Ectodermal cell (in vitro differentiated cells): ENCODE data around the gene PCDH18.
A peak's percentile ranks its signal among the peaks of the same experiment; 100 is the strongest.
"Not testable (repeated sequence)": the region's sequence is repeated elsewhere in the genome, so short reads cannot be mapped to it uniquely, and the experiment has no call there.

Source experiments
- H3K27ac ChIP-seq: 2 replicates; pipeline ENCODE4 v1.7.0; 2013; ENCODE audit warnings: mild to moderate bottlenecking, low read depth, low read length; ENCODE audit not compliant: insufficient read depth, poor library complexity, severe bottlenecking
- H3K27me3 ChIP-seq: 2 replicates; pipeline ENCODE4 v1.7.0; 2013; ENCODE audit warnings: mild to moderate bottlenecking, low read length; ENCODE audit not compliant: insufficient read depth, control insufficient read depth, poor library complexity, severe bottlenecking
- H3K36me3 ChIP-seq: one replicate; pipeline ENCODE4 v1.7.0; 2013; ENCODE audit warnings: low read length; ENCODE audit not compliant: control insufficient read depth, insufficient read depth
- H3K4me1 ChIP-seq: one replicate; pipeline ENCODE4 v1.7.0; 2013; ENCODE audit warnings: low read length; ENCODE audit not compliant: control insufficient read depth, insufficient read depth
- H3K4me3 ChIP-seq: 2 replicates; pipeline ENCODE4 v1.7.0; 2013; ENCODE audit warnings: low read depth, low read length, control low read depth; ENCODE audit not compliant: insufficient read depth
- H3K9me3 ChIP-seq: 2 replicates; pipeline ENCODE4 v1.7.0; 2013; ENCODE audit warnings: mild to moderate bottlenecking, low read length, moderate library complexity; ENCODE audit not compliant: control insufficient read depth
- WGBS, 2 experiments: methylation state at CpG; one replicate each; pipeline ENCODE4 v1.1.7; 2013; ENCODE audit warnings: missing lambda C conversion rate in 2 of 2; 5-methylcytosine and 5-hydroxymethylcytosine counted together

The PCDH18 gene

GRCh38 chr4:137541876-137542646 lies 9.8 kb upstream of the PCDH18 start:
- Histone ChIP-seq H3K4me1 (peaks cover 49% of the 10 kb centered on the region), H3K4me3 (no peak overlapping the region), H3K27ac (peak overlapping the region; percentile 67), H3K9me3 (no peaks in the 10 kb centered on the region), H3K36me3 (no peaks in the 10 kb centered on the region), H3K27me3 (no peaks in the 10 kb centered on the region)
- 22 to 26% methylated on average over 4 to 7 of the region's 7 CpGs for WGBS, 2 experiments

- WGBS, 2 experiments = 11 to 19% methylated on average over 3 of the region's 3 CpGs
- H3K36me3 ChIP-seq = no peaks in the 10 kb centered on the region
- no peaks in the 10 kb centered on the region for H3K9me3 ChIP-seq
- H3K27ac ChIP-seq = peak overlapping the region; percentile 31
- peaks cover 52% of the 10 kb centered on the region for H3K4me1 ChIP-seq
- H3K27me3 ChIP-seq = no peaks in the 10 kb centered on the region
- no peak overlapping the region for H3K4me3 ChIP-seq
Measured at GRCh38 chr4:137541181-137541580, 8.9 kb upstream of the PCDH18 start.

GRCh38 chr4:137540356-137540755 lies 8.1 kb upstream of the PCDH18 start:
- H3K4me3 ChIP-seq = no peak overlapping the region
- no peaks in the 10 kb centered on the region for H3K9me3 ChIP-seq
- H3K4me1 ChIP-seq = peaks cover 44% of the 10 kb centered on the region
- no peak overlapping the region for H3K27ac ChIP-seq
- no peaks in the 10 kb centered on the region for H3K27me3 ChIP-seq
- H3K36me3 ChIP-seq = no peaks in the 10 kb centered on the region

GRCh38 chr4:137538526-137538925 lies 6.2 kb upstream of the PCDH18 start:
- Histone ChIP-seq H3K4me3 (no peak overlapping the region), H3K27ac (no peak overlapping the region), H3K27me3 (no peaks in the 10 kb centered on the region), H3K9me3 (no peaks in the 10 kb centered on the region), H3K4me1 (peaks cover 48% of the 10 kb centered on the region), H3K36me3 (no peaks in the 10 kb centered on the region)
- WGBS, 2 experiments = 100% methylated on average over 3 of the region's 4 CpGs; no CpG with 5 or more reads in 1 of the 2 experiments

GRCh38 chr4:137537807-137538206 lies 5.5 kb upstream of the PCDH18 start:
- not testable (repeated sequence) for H3K27me3 ChIP-seq, H3K36me3 ChIP-seq, H3K9me3 ChIP-seq, H3K27ac ChIP-seq, H3K4me3 ChIP-seq
- WGBS, 2 experiments = 69 to 87% methylated on average over 2 of the region's 3 CpGs
- H3K4me1 ChIP-seq = peaks cover 48% of the 10 kb centered on the region

GRCh38 chr4:137536789-137537561 lies 4.7 kb upstream of the PCDH18 start:
- no peak overlapping the region for H3K4me3 ChIP-seq
- WGBS, 2 experiments = 51 to 63% methylated on average over 5 of the region's 5 CpGs
- H3K27ac ChIP-seq = no peak overlapping the region
- H3K9me3 ChIP-seq = no peaks in the 10 kb centered on the region
- H3K36me3 ChIP-seq = no peaks in the 10 kb centered on the region
- peaks cover 40% of the 10 kb centered on the region for H3K4me1 ChIP-seq
- H3K27me3 ChIP-seq = no peaks in the 10 kb centered on the region

- Histone ChIP-seq H3K4me1 (peaks cover 28% of the 10 kb centered on the region), H3K9me3 (no peaks in the 10 kb centered on the region), H3K27ac (no peak overlapping the region), H3K27me3 (no peaks in the 10 kb centered on the region), H3K4me3 (no peak overlapping the region), H3K36me3 (no peaks in the 10 kb centered on the region)
- no CpG with 5 or more reads among the region's 1 CpG for WGBS, 2 experiments
Measured at GRCh38 chr4:137535718-137536117, 3.4 kb upstream of the PCDH18 start.

GRCh38 chr4:137534516-137534915 lies 2.2 kb upstream of the PCDH18 start:
- Histone ChIP-seq H3K4me1 (peaks cover 28% of the 10 kb centered on the region), H3K9me3 (no peaks in the 10 kb centered on the region), H3K36me3 (peaks cover 10% of the 10 kb centered on the region), H3K27ac (no peak overlapping the region), H3K27me3 (no peaks in the 10 kb centered on the region), H3K4me3 (no peak overlapping the region)
- 100% methylated on average over 1 of the region's 1 CpG; no CpG with 5 or more reads in 1 of the 2 experiments for WGBS, 2 experiments

- Histone ChIP-seq H3K27ac (peak overlapping the region; percentile 94), H3K27me3 (no peaks in the 10 kb centered on the region), H3K9me3 (no peaks in the 10 kb centered on the region), H3K36me3 (peaks cover 15% of the 10 kb centered on the region), H3K4me1 (peaks cover 28% of the 10 kb centered on the region), H3K4me3 (peak overlapping the region; percentile 0)
- 0% methylated on average over 2 of the region's 2 CpGs for WGBS, 2 experiments
Measured at GRCh38 chr4:137533855-137534254, 1.6 kb upstream of the PCDH18 start.

- no peaks in the 10 kb centered on the region for H3K9me3 ChIP-seq
- H3K4me1 ChIP-seq = peaks cover 29% of the 10 kb centered on the region
- peak overlapping the region; percentile 88 for H3K4me3 ChIP-seq
- H3K27ac ChIP-seq = peak overlapping the region; percentile 94
- peaks cover 23% of the 10 kb centered on the region for H3K36me3 ChIP-seq
- no peaks in the 10 kb centered on the region for H3K27me3 ChIP-seq
- 0% methylated on average over 1 to 2 of the region's 3 CpGs for WGBS, 2 experiments
Measured at GRCh38 chr4:137532869-137533236, 559 bp upstream of the PCDH18 start.
